ENCODE measurements around the gene C6orf132. TPM values are rescaled to one million over a fixed set of nuclear protein-coding genes. Genes with fewer than 3 reads are reported as not detected.

Gene C6orf132
- total RNA-seq, 1 experiment from 2014 or later: 49.8 TPM

GRCh38 chr6:42086046-42087035 is 56.1 kb downstream of the C6orf132 start:
- H4K20me1 ChIP-seq (ENCODE audit: insufficient read depth): no peaks in the 10 kb centered on the region
- BruUV-seq (replicated peaks): no TSS peak

GRCh38 chr6:42084889-42085288 is 57.5 kb downstream of the C6orf132 start:
- no peak overlapping the region for H3K4me2 ChIP-seq
- H3K27ac ChIP-seq: no peak overlapping the region
- CTCF ChIA-PET: interaction anchor here (0.7 kb wide), 1 partner anchor 13 kb away, joined by 3 read pairs; no protein-coding TSS in a partner anchor
- no peak overlapping the region for H3K4me3 ChIP-seq
- H3K36me3 ChIP-seq (ENCODE audit: low read depth): no peaks in the 10 kb centered on the region
- TF ChIP-seq CTCF (conservative IDR thresholded peaks at IDR 0.05): no peak
- no peak for TF ChIP-seq EZH2 (IDR thresholded peaks at IDR 0.05; ENCODE audit: low read depth)
- intact Hi-C loops (cut with micrococcal nuclease; ENCODE audit: unreplicated experiment): no loop called here
- no peaks in the 10 kb centered on the region for H3K27me3 ChIP-seq (ENCODE audit: insufficient read depth, low read depth)
- H3K9me2 ChIP-seq (ENCODE audit: insufficient read depth): no peaks in the 10 kb centered on the region
- peaks cover 38% of the 10 kb centered on the region; the same call in 1 of the 2 replicates for H3F3A ChIP-seq (ENCODE audit: insufficient read depth, low read depth)
- H2AFZ ChIP-seq: no peak overlapping the region
- no TSS peak for BruUV-seq (replicated peaks)
- H4K20me1 ChIP-seq (ENCODE audit: insufficient read depth): no peaks in the 10 kb centered on the region
- no peaks in the 10 kb centered on the region for H3K9me3 ChIP-seq (ENCODE audit: insufficient read depth, low read depth)
- POLR2A ChIA-PET (ENCODE audit: unreplicated experiment): no interaction called here
- no peaks in the 10 kb centered on the region for H3K79me2 ChIP-seq (ENCODE audit: low read depth)
- H3K4me1 ChIP-seq (replicated peaks; ENCODE audit: insufficient read depth): peaks cover 27% of the 10 kb centered on the region
- DNase-seq: no peak

More at GRCh38 chr6:42086046-42087035, 56.1 kb downstream of the C6orf132 start:
- no peaks in the 10 kb centered on the region for H3K27me3 ChIP-seq (ENCODE audit: insufficient read depth, low read depth)
- H3K9me2 ChIP-seq (ENCODE audit: insufficient read depth): no peaks in the 10 kb centered on the region
- no peak overlapping the region for H2AFZ ChIP-seq
- H3K4me3 ChIP-seq: no peak overlapping the region
- POLR2A ChIA-PET (ENCODE audit: unreplicated experiment): interaction anchor here (0.6 kb wide), 1 partner anchor 30 kb away, joined by 3 read pairs; no protein-coding TSS in a partner anchor
- H3K79me2 ChIP-seq (ENCODE audit: low read depth): no peaks in the 10 kb centered on the region
- no peaks in the 10 kb centered on the region for H3K9me3 ChIP-seq (ENCODE audit: insufficient read depth, low read depth)
- H3F3A ChIP-seq (ENCODE audit: insufficient read depth, low read depth): peaks cover 41% of the 10 kb centered on the region; the same call in 1 of the 2 replicates
- H3K4me2 ChIP-seq: 0 out of 2 replicates have a peak overlapping the region, but pooled peaks have one; percentile 64
- CTCF ChIA-PET: interaction anchor here (0.5 to 0.6 kb wide), 2 partner anchors 32 to 129 kb away, joined by 7 to 15 read pairs; no protein-coding TSS in a partner anchor
- peaks cover 31% of the 10 kb centered on the region for H3K4me1 ChIP-seq (replicated peaks; ENCODE audit: insufficient read depth)
- peak overlapping the region; percentile 78 for H3K27ac ChIP-seq
- TF ChIP-seq EZH2 (IDR thresholded peaks at IDR 0.05; ENCODE audit: low read depth) (no peak), CTCF (conservative IDR thresholded peaks at IDR 0.05) (no peak; the same call in 1 of the 2 replicates)
- intact Hi-C loops (cut with micrococcal nuclease; ENCODE audit: unreplicated experiment): no loop called here
- no peaks in the 10 kb centered on the region for H3K36me3 ChIP-seq (ENCODE audit: low read depth)
- no peak for DNase-seq

- Histone ChIP-seq H3K79me2 (ENCODE audit: low read depth) (no peaks in the 10 kb centered on the region), H3K4me2 (no peak overlapping the region), H3K4me1 (replicated peaks; ENCODE audit: insufficient read depth) (peaks cover 22% of the 10 kb centered on the region), H3F3A (ENCODE audit: insufficient read depth, low read depth) (peaks cover 37% of the 10 kb centered on the region; the same call in 1 of the 2 replicates), H3K9me2 (ENCODE audit: insufficient read depth) (no peaks in the 10 kb centered on the region), H3K27me3 (ENCODE audit: insufficient read depth, low read depth) (no peaks in the 10 kb centered on the region), H3K36me3 (ENCODE audit: low read depth) (no peaks in the 10 kb centered on the region), H2AFZ (no peak overlapping the region), H3K9me3 (ENCODE audit: insufficient read depth, low read depth) (no peaks in the 10 kb centered on the region), H3K4me3 (no peak overlapping the region), H3K27ac (no peak overlapping the region), H4K20me1 (ENCODE audit: insufficient read depth) (no peaks in the 10 kb centered on the region)
- intact Hi-C loops (cut with micrococcal nuclease; ENCODE audit: unreplicated experiment): no loop called here
- POLR2A ChIA-PET (ENCODE audit: unreplicated experiment): no interaction called here
- CTCF ChIA-PET: no interaction called here
- TF ChIP-seq EZH2 (IDR thresholded peaks at IDR 0.05; ENCODE audit: low read depth) (no peak), CTCF (conservative IDR thresholded peaks at IDR 0.05) (no peak)
- no TSS peak for BruUV-seq (replicated peaks)
- DNase-seq: no peak
These were observed 58.9 kb downstream of the C6orf132 start for GRCh38 chr6:42083530-42083929.

All from PC-9 (cell line).